CD4-positive, alpha-beta T cell treated with Interleukin-1 beta for 1 hour (primary cell): ENCODE data around the gene BCAR1.
"Not testable (repeated sequence)": the region's sequence is repeated elsewhere in the genome, so short reads cannot be mapped to it uniquely, and the experiment has no call there.

Source experiments
- DNase-seq, 2 donors: peaks; one replicate each; pipeline ENCODE4 v3.0.0-alpha.2; 2020 to 2022

Gene BCAR1, protein sequence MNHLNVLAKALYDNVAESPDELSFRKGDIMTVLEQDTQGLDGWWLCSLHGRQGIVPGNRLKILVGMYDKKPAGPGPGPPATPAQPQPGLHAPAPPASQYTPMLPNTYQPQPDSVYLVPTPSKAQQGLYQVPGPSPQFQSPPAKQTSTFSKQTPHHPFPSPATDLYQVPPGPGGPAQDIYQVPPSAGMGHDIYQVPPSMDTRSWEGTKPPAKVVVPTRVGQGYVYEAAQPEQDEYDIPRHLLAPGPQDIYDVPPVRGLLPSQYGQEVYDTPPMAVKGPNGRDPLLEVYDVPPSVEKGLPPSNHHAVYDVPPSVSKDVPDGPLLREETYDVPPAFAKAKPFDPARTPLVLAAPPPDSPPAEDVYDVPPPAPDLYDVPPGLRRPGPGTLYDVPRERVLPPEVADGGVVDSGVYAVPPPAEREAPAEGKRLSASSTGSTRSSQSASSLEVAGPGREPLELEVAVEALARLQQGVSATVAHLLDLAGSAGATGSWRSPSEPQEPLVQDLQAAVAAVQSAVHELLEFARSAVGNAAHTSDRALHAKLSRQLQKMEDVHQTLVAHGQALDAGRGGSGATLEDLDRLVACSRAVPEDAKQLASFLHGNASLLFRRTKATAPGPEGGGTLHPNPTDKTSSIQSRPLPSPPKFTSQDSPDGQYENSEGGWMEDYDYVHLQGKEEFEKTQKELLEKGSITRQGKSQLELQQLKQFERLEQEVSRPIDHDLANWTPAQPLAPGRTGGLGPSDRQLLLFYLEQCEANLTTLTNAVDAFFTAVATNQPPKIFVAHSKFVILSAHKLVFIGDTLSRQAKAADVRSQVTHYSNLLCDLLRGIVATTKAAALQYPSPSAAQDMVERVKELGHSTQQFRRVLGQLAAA

DNA sequence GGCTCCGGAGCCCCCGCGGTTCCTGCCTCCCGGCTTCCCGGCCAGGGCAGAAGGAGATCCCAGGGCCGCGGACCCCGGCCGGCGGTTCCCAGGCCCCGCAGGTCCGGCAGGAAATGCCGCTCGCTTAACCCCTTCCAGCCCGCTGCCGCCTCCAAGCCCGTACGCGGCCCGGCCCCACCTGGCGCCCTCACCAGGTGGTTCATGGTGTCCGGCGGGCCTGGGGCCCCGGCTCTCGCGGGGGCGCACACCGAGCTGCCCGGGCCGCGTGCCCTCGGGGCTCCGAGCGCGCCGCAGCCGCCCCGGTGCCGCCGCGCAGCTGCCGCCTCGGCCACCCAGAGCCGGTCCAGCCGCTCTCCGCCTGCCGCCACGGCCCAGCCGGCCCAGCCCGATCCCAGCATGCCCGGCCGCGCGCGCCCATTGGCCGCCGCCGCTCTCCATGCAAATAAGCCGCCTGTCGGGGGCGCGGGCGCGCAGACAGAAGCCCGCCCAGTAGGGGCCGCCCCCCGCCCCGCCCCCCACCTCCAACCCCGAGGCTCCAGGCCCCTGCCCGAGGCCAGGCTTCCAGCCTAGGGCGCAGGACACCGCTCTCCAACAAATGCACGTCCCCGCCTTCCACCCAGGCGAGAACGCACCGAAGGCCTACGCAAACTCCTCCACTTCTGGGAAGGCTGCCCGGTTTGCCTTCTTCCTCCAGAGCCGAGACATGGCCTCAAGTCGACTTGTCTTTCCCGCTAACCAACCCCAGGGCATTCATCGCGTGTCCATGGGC, at the start of gene BCAR1:
TSS of gene BCAR1 (minus strand) at position 345 of the 769 bp plus-strand sequence. CDS start at position 203, 142 bp downstream.
- no peak for DNase-seq

- no peak for DNase-seq
These were observed 46.8 kb upstream of the BCAR1 start for GRCh38 chr16:75298267-75298666.

- no peak for DNase-seq
These were observed 45.2 kb upstream of the BCAR1 start for GRCh38 chr16:75296606-75297005.

DNA sequence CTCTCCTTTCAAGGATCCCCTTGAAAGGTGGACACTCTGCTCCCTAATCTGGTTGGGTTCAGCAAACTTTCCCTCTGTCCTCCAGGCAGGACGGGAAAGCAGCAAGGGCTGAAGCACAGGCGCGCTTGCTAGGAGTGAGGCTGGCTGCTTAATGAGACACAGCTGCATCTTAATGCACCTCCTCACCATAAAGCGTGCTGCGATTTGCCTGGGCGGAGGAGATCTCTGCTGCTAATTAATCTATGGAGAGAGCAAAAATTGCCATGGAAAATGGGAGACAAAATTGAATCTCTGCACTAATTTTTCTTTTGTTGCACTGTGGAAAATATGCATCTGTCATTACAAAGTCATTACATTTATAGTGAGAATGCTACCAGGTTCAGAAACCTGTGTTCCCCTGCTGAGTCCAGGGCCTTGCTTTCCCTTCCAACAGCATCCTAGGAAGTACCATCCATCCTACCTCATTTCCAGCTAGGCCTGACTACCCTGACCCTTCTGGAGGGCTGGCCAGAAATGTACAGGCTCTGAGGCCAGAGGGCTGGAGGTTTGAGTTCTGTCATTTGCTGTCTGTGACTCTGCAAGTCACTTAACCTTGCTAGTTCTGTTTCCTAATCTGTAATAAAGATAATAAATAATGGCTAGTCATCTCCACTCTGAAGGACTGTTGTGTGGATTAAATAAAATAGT, 43.5 kb upstream of the BCAR1 start:
- no peak for DNase-seq

DNA sequence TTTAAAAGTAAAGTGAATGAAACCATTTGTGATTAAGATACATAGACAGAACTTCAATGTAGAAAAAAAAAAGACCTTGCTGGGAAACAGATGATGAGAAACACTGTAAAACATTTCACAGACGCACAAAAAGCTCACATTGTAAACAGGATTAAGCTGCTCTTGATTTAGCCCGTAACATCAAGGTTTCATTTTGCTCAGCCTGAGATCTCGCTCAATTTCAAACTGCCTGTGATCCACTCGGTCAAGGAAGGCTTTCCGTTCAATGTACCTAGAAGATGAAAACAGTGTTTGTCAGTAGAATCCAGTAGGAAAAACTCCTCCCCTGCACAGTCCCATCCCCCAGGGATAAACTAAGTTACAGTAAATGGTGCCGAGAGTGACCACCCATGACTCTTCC, 42.3 kb upstream of the BCAR1 start:
- DNase-seq = no peak

DNA sequence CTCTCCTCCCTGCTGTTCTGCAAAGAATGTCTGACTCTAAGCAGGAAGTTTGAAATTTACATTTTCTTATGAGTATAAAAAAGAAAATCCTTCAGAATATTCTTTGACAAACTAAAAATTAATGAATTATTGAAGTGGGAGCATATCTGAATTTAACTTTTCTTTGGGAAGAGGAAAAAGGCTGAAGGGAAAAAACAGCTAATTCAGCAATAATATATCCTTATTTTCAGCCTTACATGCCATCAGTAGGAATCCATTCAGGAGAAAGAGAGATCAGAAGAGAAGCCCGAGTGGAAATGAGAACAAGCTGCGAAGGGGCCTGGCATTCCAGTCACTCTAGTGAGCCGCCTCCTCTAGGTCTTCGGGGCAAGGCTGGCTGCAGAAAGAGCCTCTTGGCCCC, 41.7 kb upstream of the BCAR1 start:
- DNase-seq = no peak

GRCh38 chr16:75292691-75293090, 41.3 kb upstream of the BCAR1 start:
- no peak for DNase-seq

DNA sequence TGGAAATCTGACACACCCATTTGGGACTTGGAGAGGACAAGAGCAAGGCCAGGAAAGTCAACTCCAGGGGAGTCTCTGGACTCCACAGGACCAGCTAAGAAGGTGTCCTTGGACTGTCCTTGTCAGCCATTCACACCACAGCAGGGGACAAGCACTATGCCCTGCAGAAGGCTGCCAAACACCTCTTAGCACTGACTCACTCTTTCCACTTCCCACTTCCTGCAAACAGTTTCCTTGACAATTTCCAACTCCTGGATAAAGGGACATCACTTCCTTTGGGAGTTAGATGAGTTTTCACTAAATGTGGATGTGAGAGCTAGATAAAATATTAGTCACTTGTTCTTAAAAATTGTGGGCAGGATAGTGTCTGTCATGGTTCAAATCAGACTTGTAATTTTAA, 37.8 kb upstream of the BCAR1 start:
- no peak for DNase-seq

DNA sequence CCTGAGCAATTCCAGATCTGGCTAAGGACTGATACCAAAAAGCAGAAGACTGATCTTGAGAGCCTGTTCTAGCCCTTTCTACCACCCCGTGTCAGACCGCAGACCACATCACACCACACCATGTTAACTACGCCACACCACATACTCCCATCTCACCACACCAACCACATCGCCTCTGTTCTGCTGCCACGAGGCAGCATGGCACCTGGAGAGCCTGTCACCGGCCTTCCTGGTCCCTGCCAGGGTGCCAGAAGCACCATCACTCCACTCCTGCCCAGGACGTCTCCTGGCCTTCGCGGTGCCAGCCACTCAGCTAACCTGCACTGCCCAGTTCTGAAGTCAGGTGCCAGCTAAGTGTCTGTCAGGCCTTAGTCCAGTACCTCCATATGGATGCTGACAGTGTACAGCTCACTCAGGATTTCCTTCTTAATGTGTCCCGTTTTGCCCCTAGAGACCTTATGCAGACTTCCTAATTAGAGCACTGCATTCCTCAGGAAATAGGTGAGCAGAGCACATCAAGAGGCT, 37.2 kb upstream of the BCAR1 start:
- DNase-seq = peak; percentile 67

DNA sequence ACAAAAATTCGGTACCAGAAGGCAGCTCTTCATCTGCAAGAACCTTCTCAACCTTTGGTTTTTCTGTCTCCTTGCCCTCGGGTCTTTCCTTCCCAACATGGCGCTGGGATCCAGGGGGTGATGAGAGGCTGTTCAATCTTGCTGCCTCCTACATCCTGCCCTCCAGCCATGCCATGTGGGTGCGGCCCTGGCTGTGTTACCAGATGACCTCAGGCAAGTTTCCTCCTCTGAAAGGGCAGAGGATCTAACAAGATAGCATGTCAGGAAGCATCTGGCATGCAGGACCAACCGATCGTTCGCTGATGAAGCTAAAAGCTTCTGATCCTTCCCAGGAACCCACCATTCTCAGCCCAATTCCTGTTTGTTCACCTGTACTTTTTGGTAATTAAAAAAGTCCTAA, 36.8 kb upstream of the BCAR1 start:
- DNase-seq = no peak

DNA sequence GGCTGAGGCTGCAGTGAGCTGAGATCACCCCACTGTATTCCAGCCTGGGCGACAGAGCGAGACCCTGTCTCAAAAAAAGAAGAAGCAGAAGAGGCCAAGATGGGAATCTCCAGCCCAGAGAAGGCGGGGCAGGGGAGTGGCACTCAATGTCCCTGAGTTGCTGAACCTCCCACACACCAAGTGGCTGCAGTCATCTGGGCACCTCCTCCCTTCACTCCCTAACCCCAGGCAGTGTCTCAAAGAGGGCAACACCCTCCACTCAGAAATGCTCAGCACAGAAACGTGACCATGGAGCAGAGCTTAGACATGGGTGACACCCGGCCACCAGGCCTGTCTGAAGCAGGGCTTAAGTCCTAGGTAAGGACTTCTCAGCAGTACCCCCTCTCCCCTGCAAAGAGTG, 36.3 kb upstream of the BCAR1 start:
- DNase-seq = no peak

DNA sequence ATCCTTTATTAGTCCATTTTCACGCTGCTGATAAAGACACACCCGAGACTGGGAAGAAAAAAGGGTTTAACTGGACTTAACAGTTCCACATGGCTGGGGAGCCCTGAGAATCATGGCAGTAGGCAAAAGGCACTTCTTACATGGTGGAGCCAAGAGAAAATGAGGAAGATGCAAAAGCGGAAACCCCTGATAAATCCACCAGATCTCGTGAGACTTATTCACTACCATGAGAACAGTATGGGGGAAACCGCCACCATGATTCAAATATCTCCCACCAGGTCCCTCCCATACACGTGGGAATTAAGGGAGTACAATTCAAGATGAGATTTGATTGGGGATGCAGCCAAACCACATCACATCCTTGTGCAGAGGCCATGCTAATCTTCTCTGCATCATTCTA, 35.0 kb upstream of the BCAR1 start:
- no peak for DNase-seq

- no peak for DNase-seq
These were observed 31.2 kb upstream of the BCAR1 start for GRCh38 chr16:75282466-75283281.

- no peak for DNase-seq
These were observed 30.4 kb upstream of the BCAR1 start for GRCh38 chr16:75281826-75282225.

- DNase-seq = not testable (repeated sequence)
These were observed 29.6 kb upstream of the BCAR1 start for GRCh38 chr16:75281009-75281408.

DNA sequence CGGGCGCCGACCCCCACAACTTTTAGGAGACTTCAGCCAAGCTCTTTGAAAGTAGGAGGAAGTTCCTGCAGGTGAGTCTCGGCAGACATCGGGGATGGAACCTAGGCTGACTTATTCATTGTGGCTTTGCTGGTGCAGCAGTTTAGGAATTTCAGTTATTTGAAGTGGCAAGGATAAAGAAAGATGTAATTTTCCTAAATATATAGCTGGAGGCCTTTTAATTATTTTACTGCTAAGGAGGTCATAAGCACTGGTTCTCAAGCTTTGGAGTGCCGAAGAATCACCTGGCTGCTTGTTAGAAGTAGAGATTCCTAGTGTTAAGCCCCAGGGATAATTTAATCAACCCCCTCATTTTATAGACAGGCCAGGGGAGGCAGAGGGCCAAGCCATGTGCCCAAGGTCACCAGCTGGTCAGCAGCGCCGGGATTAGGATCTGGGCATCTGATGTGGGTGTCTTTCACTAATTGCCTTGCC, 28.9 kb upstream of the BCAR1 start:
- no peak for DNase-seq

DNA sequence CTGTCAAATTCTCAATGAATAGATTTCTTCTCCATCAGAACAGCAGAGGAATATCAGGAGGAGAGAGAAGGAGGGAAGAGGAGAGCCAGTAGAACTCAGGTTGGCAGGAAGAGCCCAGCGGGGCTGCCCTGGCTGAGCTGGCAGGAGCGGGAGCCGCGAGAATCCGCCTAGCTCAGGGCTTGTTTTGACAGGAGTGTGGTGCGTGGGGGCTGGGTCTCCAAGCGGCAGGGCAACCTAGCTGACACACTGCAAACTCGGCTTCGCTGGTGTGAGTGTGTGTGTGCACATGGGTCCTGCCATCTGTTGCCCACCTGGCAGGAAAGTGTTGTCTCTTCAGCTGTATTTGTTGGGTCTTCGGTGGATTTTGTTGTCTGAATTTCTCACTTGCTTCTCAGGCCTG, 27.9 kb upstream of the BCAR1 start:
- DNase-seq = no peak

- no peak for DNase-seq
These were observed 21.9 kb upstream of the BCAR1 start for GRCh38 chr16:75273054-75273925.

DNA sequence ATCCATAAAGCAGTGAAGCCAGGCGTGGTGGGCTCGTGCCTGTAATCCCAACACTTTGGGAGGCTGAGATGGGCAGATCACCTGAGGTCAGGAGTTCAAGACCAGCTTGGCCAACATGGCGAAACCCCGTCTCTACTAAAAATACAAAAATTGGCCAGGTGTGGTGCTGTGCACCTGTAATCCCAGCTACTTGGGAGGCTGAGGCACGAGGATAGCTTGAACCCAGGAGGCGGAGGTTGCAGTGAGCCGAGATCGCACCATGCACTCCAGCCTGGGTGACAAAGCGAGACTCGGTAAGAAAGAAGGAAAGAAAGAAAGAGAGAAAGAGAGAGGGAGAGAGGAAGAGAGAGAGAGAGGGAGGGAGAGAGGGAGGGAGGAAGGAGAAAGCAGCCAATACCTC, 21.2 kb upstream of the BCAR1 start:
- not testable (repeated sequence) for DNase-seq

GRCh38 chr16:75272097-75272551, 20.7 kb upstream of the BCAR1 start:
- DNase-seq = no peak
